Vagina (tissue), 2 donors: Measurements from ENCODE around the gene CDS2. TPM values are rescaled to one million over a fixed set of nuclear protein-coding genes. Genes with fewer than 3 reads are reported as not detected.

Experiments used
- DNase-seq, 2 donors: peaks; one replicate each; pipeline ENCODE4 v3.0.0-alpha.2; 2017; ENCODE audit errors: extremely low spot score in 2 of 2
- H3K27ac ChIP-seq: fragments of 200-600 bp; sonication (generic); one replicate; pipeline ENCODE4 v1.5.1; 2019
- H3K27me3 ChIP-seq: fragments of 200-600 bp; sonication (generic); one replicate; pipeline ENCODE4 v1.5.1; 2019
- H3K36me3 ChIP-seq, 2 donors: fragments of 200-600 bp; sonication (generic); one replicate each; pipeline ENCODE4 v1.5.1; 2017 to 2019
- H3K4me1 ChIP-seq: fragments of 200-600 bp; sonication (generic); one replicate; pipeline ENCODE4 v1.5.1; 2019
- H3K4me3 ChIP-seq, 2 donors: fragments of 200-600 bp; sonication (generic); 1 replicate in 1 of 2; 2 replicates in 1 of 2; pipeline ENCODE4 v1.5.1; 2016 to 2019
- H3K9me3 ChIP-seq: fragments of 200-600 bp; sonication (generic); one replicate; pipeline ENCODE4 v1.5.1; 2019
- CTCF ChIP-seq, 3 experiments: fragments of 450-650 bp in 2 of 3; fragments of 200-600 bp in 1 of 3; sonication (generic) in 1 of 3; IDR thresholded peaks; one replicate each; pipeline ENCODE4 v1.5.1; 2017 to 2019; ENCODE audit warnings: antibody characterized with exemption in 3 of 3, mild to moderate bottlenecking in 2 of 3, moderate library complexity in 2 of 3
- POLR2A ChIP-seq, 2 donors: fragments of 450-650 bp; IDR thresholded peaks; one replicate each; pipeline ENCODE4 v1.6.1; 2017; ENCODE audit warnings: antibody characterized with exemption in 2 of 2, mild to moderate bottlenecking in 2 of 2, moderate library complexity in 2 of 2
- POLR2AphosphoS5 ChIP-seq, 2 donors: sonication (generic); formaldehyde crosslinking; IDR thresholded peaks; one replicate each; pipeline ENCODE4 v1.9.0; 2017; ENCODE audit warnings: antibody characterized with exemption in 2 of 2, mild to moderate bottlenecking in 2 of 2, low read depth in 1 of 2; ENCODE audit not compliant: insufficient read depth in 1 of 2
- intact Hi-C: fragments of 100-400 bp; cut with DNase I; formaldehyde crosslinking; loops from one replicate; pipeline ENCODE4 v1.15.1; 2023
- total RNA-seq: library from RNA; depleted of rRNA; stranded (reverse); fragments of >200 nt; gene quantifications from one replicate; pipeline ENCODE4 v1.2.3, GENCODE V29; 2016

CDS2 gene
- total RNA-seq, 1 donor from 2014 or later = 24.8 TPM

GRCh38 chr20:5188736-5189135, 61.9 kb downstream of the CDS2 start:
- Histone ChIP-seq H3K9me3 (no peaks in the 10 kb centered on the region), H3K36me3 (peaks cover 7 to 57% of the 10 kb centered on the region in 2 donors), H3K27me3 (no peaks in the 10 kb centered on the region), H3K27ac (no peak overlapping the region), H3K4me3 (no peak overlapping the region), H3K4me1 (peaks cover 9% of the 10 kb centered on the region)
- intact Hi-C loops = no loop called here
- no peak for DNase-seq
- TF ChIP-seq CTCF (IDR thresholded peaks at IDR 0.05) = no peak
- TF ChIP-seq POLR2AphosphoS5 (IDR thresholded peaks at IDR 0.05; ENCODE audit: insufficient read depth in 1 of 2, low read depth in 1 of 2) = no peak
- no peak for TF ChIP-seq POLR2A (IDR thresholded peaks at IDR 0.05)

- H3K4me3 ChIP-seq = no peak overlapping the region
- H3K36me3 ChIP-seq = peaks cover 7 to 51% of the 10 kb centered on the region in 2 donors
- H3K9me3 ChIP-seq = no peaks in the 10 kb centered on the region
- peaks cover 9% of the 10 kb centered on the region for H3K4me1 ChIP-seq
- intact Hi-C loops = no loop called here
- no peak for DNase-seq
- no peaks in the 10 kb centered on the region for H3K27me3 ChIP-seq
- H3K27ac ChIP-seq = no peak overlapping the region
- no peak for TF ChIP-seq CTCF (IDR thresholded peaks at IDR 0.05)
- no peak for TF ChIP-seq POLR2AphosphoS5 (IDR thresholded peaks at IDR 0.05; ENCODE audit: insufficient read depth in 1 of 2, low read depth in 1 of 2)
- no peak for TF ChIP-seq POLR2A (IDR thresholded peaks at IDR 0.05)
Measured at GRCh38 chr20:5189917-5190316, 63.1 kb downstream of the CDS2 start.

- H3K4me3 ChIP-seq = no peak overlapping the region
- peaks cover 9% of the 10 kb centered on the region for H3K4me1 ChIP-seq
- no peak for DNase-seq
- H3K36me3 ChIP-seq = peaks cover 7 to 51% of the 10 kb centered on the region in 2 donors
- H3K27me3 ChIP-seq = no peaks in the 10 kb centered on the region
- H3K9me3 ChIP-seq = no peaks in the 10 kb centered on the region
- intact Hi-C loops = no loop called here
- TF ChIP-seq CTCF (IDR thresholded peaks at IDR 0.05) (no peak), POLR2A (IDR thresholded peaks at IDR 0.05) (no peak), POLR2AphosphoS5 (IDR thresholded peaks at IDR 0.05; ENCODE audit: insufficient read depth in 1 of 2, low read depth in 1 of 2) (no peak)
- H3K27ac ChIP-seq = no peak overlapping the region
Measured at GRCh38 chr20:5190444-5190843, 63.6 kb downstream of the CDS2 start.

GRCh38 chr20:5191829-5192569, 65.2 kb downstream of the CDS2 start:
- peaks cover 7 to 36% of the 10 kb centered on the region in 2 donors for H3K36me3 ChIP-seq
- peaks cover 9% of the 10 kb centered on the region for H3K4me1 ChIP-seq
- H3K27ac ChIP-seq = peak overlapping the region; percentile 74
- no peaks in the 10 kb centered on the region for H3K27me3 ChIP-seq
- intact Hi-C loops = loop anchor here (2.0 kb wide), 1 partner anchor 65 kb away; the partner anchor contains the start of gene CDS2
- no peak for DNase-seq
- TF ChIP-seq POLR2A (IDR thresholded peaks at IDR 0.05) (no peak), POLR2AphosphoS5 (IDR thresholded peaks at IDR 0.05; ENCODE audit: insufficient read depth in 1 of 2, low read depth in 1 of 2) (peak in 1 of 2 donors; percentile 62), CTCF (IDR thresholded peaks at IDR 0.05) (peak; percentile 64 to 76 (median 72))
- H3K4me3 ChIP-seq = no peak overlapping the region
- H3K9me3 ChIP-seq = no peaks in the 10 kb centered on the region
